Measurements from ENCODE around the gene PTPRT.

DNA sequence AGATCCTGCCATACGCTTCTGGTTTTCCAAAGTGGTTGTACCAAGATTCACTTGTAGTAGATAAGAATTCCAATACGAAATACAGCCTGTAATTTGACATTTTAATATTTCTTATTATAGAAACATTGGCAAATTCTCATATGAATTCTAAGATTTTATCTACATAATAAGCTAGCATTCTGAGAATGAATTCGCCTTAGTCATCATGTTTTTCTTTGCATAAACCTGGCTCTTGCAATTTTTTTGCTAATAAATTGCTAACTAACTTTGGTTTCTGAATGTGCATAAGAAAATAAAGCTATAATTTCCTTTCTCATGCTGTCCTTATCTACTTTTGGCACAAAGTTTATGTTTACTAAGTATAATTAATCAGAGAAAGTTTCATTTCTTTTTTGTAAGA lies 673.0 kb downstream of the PTPRT start:
- TF ChIP-seq, protein P1, sequence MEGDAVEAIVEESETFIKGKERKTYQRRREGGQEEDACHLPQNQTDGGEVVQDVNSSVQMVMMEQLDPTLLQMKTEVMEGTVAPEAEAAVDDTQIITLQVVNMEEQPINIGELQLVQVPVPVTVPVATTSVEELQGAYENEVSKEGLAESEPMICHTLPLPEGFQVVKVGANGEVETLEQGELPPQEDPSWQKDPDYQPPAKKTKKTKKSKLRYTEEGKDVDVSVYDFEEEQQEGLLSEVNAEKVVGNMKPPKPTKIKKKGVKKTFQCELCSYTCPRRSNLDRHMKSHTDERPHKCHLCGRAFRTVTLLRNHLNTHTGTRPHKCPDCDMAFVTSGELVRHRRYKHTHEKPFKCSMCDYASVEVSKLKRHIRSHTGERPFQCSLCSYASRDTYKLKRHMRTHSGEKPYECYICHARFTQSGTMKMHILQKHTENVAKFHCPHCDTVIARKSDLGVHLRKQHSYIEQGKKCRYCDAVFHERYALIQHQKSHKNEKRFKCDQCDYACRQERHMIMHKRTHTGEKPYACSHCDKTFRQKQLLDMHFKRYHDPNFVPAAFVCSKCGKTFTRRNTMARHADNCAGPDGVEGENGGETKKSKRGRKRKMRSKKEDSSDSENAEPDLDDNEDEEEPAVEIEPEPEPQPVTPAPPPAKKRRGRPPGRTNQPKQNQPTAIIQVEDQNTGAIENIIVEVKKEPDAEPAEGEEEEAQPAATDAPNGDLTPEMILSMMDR (IDR thresholded peaks at IDR 0.05) = no peak
- no peak for TF ChIP-seq POLR2A (IDR thresholded peaks at IDR 0.05)

Measured in uterus (tissue), 2 donors.